HUDEP-2 (cell line): ENCODE results near the gene COL6A3.
"Not testable (repeated sequence)": the region's sequence is repeated elsewhere in the genome, so short reads cannot be mapped to it uniquely, and the experiment has no call there.

Experiments
- DNase-seq, 76 experiments: peaks; one replicate each; lab custom pipeline; 2025; ENCODE audit not compliant: unreplicated experiment in 76 of 76; lab: John Stamatoyannopoulos, UW

COL6A3 gene

DNA sequence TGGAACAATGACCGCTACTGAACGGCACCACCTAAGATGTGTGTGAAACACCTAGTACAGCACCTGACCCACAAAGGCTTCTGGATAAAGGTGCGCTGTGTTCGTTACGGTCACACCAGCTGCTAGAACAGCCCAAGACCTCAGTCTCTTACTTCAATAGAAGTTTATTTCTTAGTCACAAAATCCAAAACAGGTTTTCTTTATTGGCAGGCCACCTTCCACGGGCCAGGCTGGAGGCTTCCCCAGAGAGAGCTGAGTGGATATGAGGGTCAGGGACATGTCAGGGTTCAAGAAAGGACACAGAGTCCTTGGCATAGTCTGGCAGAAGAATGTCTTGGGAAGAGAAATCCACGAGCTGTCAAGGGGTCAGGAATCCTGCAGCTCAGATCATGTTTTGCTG, 92.2 kb downstream of the COL6A3 start:
- DNase-seq, result no peak

DNA sequence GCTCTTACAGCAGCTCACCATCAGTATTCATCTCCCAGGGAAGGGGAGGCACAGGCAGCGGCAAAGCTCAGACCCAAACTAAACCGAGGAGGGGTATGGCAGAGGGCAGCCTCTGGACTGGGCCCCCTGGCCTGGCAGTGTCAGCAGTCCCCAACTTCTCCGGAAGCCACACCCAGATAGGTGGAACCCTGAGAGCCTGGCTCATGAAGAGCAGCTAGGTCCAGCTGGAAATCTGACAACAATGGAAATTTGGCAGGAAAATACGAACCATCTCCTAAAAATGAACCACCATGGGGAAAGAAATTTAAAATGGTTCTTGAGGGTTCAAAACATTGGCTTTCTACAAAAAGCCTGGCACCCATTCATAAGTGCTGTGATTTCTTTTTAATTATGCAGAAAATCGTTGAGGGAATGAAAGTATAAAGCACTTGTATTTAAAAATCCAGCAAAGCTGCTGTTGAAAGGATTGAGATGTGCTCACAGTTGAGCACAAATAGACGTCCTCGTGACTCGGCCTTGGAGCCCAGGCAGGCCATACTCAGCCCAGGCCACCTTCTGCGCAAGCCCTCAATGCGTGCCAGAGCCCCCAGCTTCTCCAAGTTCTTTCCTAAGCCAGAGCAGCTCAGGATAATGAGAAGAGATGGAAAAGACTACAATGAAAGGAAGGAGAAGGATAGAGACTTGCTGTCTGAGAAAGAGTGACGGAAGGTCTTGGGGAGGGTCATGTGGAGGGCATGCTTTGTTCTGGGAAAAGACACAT, 93.0 kb downstream of the COL6A3 start:
- no peak for DNase-seq

DNA sequence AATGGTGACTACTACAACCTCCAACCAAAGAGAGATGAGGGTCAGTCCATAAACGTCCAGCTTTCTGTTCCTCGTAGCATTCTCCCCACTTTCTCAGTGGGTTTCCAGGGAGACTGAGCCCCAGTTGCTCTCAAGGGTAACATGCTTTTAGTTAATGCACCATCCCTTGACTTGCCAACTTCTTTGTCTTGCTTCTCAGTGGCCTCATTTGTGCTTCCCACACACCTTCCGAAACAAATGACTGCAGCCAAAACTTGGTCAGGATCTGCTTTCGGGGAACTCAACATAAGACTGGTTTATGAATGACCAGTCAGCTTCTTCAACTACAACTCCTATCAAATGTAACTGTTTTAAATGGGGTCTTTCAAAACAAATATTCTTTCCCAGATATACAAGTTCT, 94.1 kb downstream of the COL6A3 start:
- DNase-seq, result no peak

DNA sequence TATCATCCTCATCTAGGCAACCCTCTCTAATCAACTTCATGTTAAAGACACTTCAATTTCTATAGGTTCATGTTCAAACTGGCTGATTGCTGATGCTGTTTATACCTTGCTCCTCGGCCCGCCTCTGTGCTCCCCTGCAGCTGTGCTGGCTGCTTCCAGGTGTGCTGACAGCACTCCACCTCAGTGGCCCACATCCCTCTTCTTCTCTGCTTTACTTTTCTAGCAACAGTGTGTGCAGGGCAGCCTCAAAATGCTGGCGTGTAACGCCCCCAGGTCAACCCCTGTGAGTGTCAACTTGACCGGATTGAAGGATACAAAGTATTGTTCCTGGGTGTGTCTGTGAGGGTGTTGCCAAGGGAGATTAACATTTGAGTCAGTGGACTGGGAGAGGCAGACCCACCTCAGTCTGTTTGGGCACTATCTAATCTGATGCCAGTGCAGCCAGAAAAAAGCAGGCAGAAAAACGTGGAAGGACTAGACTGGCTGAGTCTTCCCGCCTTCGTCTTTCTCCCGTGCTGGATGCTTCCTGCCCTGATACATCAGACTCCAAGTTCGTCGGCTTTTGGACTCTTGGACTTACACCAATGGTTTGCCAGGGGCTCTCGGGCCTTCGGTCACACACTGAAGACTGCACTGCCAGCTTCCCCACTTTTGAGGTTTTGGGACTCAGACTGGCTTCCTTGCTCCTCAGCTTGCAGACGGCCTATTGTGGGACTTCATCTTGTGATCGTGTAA, 94.7 kb downstream of the COL6A3 start:
- DNase-seq, result no peak

DNA sequence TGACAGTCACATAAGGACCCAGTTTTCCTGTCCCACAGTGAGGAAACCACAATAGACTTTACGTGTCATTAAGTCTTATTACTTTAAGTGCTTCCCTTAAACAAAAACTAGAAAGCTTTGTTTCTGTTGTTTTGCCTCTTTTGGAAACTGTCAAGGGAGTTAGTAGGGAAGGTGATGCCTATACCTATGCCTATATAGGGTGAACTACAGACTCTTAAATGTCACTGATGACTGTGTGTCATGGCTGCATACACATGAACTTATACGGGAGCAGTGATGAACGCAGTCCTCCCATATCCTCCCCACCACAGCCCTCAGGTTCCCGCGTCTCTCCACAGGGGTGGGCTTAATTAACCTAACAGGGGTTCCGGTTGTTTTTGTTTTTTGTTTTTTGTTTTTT, 97.6 kb downstream of the COL6A3 start:
- no peak for DNase-seq

DNA sequence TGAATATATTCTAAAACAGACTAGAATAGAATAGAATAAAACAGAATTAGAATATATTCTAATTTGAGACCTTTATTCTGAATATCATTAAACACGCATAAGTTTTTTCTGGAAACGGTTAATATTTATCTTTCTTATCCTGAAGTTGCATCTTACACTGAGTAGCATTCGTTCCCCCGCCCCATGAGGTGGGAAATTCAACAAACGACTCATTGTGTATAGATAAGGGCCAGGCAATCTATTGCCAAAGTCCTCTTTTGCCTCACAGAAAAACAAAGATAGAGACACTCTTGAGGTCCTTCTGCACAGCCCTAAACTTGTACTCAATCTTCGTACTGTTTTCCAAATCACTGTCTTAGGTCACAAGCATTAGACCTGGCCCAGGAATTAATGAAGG, 98.1 kb downstream of the COL6A3 start:
- DNase-seq, result no peak

DNA sequence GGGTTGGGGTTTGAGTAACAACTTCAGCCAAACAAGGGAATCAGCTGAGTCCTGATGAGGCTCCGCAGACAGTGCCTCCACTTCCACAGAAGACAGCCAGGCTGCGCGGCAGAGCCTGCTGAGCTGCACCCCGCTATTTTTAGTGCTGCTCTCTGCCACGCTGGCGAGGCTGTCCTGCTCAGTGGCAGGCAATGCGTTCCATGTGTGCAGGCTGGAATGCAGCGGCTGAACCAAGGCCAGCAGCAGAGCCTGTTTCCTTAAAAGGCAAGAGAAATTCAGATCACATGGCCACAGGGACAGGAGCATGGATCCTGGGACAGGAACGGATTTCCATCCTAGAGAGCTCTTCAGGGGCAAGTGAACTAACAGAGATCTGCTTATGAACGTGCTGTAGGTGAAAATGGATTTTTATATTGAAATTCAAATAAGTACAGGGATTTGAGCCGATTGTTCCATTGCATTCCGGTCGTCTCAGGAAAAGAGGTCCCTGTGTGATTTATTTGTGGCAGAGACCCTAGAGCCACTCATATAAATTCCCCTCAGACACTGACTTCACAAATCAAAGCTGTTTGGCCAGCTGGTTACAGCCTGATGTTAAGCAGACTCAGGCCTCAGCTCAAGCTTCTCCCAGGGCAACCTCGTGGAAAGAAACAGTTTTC, 98.7 kb downstream of the COL6A3 start:
- no peak for DNase-seq

DNA sequence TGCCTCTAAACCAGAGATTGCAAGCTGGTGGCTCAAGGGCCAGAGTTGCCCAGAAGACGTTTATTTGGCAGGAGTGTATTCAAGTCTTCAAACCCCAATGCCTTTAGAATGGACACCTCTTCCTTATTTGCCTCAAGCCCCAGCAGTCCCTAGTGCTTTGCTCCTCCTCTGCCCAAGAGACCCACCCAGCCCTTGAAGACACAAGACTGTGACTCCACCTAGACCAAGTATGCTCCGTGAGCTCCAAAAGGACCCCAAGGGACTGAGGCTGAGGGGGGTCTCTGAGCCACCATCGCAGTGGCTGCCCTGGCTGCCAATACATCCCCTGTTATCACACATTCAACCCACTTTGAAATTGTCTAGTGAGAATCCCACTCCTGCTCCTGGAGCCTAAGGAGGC, 99.3 kb downstream of the COL6A3 start:
- no peak for DNase-seq

DNA sequence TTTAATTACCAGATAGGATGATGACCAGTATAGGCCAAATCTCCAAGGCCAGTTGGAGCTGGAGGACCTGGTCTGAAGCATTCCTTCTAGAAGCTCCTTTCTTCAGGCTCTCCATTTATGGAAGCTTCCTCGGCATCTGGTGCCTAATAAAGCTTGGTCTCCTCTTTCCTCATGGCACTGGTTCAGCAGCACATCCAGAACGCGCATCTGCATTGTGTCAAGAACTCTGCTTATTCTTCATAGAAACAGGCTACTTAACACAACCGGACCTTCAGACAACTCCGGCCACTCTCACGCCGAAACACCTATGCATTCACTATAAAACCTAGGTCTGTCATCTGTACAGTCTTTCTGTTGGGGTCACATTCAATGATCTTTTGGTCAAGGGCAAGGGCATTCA, 99.8 kb downstream of the COL6A3 start:
- no peak for DNase-seq

DNA sequence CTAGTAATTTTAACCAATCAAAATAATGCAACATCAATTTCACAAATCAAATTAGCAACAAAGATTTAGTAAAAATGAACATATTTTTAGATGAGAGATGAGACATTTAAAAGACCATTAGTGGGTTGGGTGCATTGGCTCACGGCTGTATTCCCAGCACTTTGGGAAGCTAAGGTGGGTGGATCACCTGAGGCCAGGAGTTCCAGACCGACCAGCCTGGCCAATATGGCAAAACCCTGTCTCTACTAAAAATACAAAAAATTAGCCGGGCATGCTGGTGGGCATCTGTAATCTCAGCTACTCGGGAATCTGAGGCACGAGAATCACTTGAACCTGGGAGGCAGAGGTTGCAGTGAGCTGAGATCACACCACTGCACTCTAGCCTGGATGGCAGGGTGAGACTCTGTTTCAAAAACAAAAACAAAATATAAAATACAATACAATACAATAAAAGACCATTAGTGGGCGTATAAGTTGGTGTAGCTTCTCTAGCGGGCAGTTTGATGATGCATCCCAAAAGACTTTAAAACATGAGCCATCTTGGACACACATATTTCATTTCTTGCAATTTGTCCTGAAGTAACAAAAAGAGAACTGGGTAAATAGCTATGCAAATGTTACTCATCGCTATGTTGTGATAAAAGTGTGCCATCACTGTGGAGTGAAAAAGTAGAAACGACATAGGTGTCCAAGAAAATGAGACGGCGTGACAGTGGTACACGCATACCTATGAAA, 101.8 kb downstream of the COL6A3 start:
- DNase-seq, result no peak

DNA sequence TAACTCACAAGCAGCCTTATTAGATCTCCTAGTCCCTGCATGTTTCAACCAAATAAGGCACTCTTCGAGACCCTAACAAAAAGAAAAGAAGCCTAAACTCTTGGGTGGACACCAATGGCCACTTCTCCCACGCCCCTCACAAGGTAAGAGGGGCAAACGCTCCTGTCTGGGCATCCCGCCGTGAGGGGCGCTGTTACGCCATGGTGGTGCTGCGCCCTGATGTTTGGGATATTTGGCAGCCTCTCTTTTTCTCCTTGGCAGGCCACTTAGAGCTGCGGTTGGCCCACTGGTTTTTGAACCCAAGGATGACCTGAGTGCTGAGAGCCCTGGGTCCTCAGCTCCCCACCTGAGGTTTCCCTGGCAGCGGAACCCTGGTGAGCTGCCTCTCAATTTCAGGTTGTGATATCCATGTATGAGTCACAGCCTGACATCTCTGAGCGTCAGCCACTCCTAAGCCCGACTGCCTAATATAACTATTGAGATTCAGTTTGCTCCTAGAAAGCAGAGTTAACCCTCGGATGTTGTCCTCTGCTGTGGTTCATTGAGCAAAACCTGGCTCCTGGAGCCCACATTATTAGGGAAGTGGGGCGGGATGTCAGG, 103.3 kb downstream of the COL6A3 start:
- DNase-seq, result no peak

DNA sequence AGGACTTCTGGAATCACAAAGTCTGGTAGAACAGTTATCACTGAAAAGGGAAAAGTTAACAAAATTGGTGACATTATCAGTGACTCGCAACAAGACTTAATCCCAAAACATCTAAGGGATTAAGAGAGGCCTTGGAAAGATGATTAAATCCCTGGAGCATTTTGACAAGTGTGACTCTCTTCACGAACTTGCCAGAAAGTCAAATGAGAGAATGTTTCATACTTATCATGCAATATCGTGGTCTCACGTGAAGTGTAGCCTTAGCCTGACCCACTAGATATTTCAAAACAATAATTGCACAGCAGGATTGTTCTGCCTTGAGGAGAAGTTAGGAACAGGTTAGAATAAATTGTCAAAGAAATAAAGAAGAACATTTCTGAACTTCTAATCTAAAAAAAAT, 104.5 kb downstream of the COL6A3 start:
- no peak for DNase-seq

DNA sequence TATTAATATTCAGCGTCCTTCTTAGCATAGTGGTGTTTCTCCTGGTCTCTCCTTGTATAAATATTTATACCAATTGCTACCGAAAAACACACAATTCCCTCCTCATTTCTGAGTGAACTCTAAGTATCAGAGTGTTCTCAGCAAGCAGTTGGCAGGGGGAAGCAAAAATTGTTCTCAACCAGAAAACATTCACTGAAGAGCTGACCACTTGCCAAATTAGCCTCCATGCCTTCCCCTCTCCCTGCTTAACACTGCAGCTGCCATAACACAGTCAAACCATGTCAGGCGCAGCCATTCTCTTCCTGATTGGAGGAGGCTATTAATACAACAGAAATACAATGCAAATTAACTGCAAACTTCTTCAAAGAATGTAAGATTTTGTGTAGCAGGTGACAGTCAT, 105.0 kb downstream of the COL6A3 start:
- DNase-seq, result no peak

DNA sequence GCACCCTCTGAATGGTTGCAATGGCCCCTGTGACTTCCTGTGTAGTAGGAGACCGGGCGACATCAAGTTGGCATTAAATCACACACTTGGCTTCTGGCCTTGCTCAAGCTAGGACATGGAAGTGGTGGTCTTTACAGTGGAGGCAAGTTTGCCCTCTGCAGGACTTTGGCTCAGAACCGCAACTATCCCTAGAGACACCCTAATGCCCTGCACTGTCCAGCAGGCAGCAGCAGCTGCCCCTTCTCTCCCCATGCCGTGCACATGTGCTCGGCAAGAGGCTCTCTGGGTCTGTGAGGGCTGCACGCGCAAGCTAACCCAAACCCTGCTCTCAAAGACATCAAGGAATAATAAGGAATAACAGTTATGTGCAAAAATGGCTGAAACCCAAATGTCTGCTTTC, 106.5 kb downstream of the COL6A3 start:
- no peak for DNase-seq

DNA sequence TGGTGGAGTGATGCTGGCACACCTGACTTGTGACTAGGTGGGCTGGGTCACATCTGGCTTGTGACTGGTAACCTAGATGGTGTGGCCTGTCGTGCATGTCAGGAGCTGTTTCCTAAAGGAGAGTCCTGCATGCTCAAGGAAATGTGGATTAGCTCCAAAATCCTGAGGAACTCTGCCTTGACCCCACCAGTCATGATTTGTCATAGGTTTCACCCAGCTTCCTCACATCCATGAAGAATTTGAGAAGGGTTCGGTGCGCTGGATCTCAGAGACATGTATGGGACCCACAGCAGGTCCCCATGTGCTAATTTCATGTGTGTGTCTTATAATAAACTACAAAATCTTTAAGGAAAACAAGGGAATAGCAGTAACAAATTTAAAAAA, 107.2 kb downstream of the COL6A3 start:
- no peak for DNase-seq

DNA sequence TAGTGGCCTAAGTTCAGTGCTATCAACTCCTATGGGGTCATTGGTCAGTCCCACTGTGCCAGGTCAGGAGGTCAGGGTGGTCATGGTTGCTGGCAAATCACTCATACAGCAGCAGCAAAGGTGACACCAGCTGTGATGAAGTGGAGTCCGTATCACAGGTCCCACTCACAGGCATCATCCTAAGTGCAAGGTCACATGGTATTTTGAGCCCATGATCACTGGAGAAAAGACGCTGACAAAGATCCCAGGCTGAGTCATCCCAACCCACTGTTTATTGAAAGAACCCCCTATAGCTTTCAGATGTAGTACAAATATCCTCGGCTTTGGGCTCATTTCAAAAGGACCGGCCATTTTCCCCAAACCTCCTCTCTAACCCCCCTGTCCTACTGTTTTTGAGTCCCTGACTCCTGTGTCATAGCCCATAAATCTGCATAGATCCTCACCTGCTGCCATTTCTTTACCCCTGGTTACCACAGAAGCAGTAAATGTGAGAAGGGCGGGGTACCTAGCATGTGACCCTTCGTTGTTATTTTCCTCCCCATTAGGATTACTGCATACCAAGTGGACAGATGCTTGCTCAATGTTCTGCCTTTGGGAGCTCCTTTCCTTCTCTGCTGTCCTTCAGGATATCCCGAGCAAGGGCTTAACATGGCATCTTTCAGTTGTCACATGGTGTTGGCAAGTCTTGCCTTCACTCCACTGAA, 107.7 kb downstream of the COL6A3 start:
- DNase-seq, result no peak

DNA sequence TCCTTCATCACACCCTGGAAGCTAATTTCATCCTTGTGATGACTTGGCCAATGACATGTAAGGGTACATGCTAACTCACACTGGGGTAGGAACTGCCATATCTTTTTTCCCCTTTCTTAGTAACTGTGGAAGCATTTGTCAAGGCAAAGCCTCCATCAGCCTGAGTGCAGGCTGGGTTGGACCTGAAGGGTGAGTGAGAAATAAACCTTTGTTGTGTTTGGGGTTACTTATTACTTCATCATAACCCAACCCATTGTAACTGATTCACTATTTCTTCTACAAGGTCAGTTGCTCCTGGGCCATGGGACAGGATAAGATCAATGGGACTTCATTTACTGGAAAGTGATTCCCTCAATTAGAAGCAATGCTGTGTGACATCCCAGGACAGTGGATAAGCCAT, 108.4 kb downstream of the COL6A3 start:
- DNase-seq, result no peak

DNA sequence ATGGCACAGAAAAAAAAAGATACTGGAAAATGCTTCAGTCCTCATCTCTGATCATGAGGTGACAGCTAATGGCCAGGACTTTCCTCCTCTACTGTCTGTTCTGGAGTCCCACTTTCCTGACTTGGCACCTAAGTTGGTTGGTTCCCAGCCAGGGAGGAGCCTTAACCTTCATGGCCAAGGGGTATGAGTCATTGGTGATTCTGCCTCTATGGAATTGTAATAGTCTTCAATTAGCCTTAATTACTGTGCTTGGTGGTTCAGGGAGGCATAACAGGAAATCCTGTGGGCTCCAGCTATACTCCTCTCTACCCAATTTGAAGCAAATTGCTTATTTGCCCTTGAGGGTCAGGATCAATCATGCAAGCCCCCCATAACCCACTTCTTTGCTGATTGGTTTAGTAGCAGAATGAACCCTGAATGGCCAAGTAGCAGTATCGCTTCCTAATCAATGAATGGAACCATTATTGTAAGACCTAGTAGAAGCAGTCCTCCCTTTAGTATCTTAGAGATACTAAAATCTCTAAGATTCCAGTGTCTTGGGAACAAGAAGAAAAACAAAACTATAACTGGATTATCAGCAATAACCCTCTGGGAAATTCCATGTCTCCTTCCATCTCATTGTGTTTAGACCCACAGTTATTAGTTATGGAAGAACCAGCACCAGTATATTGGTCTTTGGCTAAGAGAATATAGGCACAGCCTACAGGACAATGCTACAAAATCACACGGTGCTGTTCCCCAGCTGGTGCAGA, 109.0 kb downstream of the COL6A3 start:
- DNase-seq, result no peak

DNA sequence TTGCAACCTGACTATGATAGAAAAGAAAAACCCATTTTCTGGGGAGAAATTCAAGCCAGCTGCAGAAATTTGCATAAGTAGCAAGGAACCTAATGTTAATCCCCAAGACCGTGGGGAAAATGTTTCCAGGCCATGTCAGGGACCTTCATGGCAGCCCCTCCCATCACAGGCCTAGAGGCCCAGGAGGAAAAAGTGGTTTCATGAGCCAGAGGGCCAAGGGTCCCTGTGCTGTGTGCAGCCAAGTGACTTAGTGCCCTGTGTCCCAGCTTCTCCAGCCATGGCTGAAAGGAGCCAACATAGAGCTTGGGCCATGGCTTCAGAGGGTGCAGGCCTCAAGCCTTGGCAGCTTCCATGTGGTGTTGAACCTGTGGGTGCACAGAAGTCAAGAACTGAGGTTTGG, 110.7 kb downstream of the COL6A3 start:
- not testable (repeated sequence) for DNase-seq

DNA sequence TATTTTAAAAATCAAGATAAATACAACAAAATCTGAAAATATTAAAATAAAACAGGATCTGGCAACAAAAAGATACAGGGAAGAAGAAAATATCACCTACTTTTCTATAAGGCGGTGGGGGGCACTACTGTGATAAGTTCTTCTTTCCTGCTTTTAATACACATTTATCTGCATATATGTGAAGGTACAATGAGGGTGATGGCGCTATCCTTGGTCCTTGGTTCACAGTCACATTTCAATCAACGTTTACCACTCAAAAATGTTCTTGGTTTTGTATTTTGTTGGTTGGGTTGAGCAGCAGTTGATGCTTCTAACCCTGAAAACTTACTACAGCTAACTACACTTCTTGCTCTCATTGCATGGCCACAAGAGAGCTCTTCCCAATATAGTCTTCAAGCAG, 112.4 kb downstream of the COL6A3 start:
- DNase-seq, result no peak
